Calu3 (cell line): Measurements from ENCODE around the gene CCDC92. TPM values are rescaled to one million over a fixed set of nuclear protein-coding genes. Genes with fewer than 3 reads are reported as not detected.

Source experiments
- BruUV-seq: library from RNA; stranded (reverse); fragments of 400-500 nt; replicated peaks from 2 replicates; lab custom pipeline; 2021; lab: Mats Ljungman, UMichigan
- CTCF ChIA-PET: fragments of 300-600 bp; sonication (Branson Sonifier 250); formaldehyde crosslinking; loops from one replicate; lab custom pipeline; 2022; ENCODE audit warnings: antibody characterized with exemption; lab: Charles Lee
- DNase-seq: peaks from one replicate; pipeline ENCODE4 v3.0.0; 2022
- H3K27ac Mint-ChIP-seq: one replicate; pipeline ENCODE4 v1.8.0; 2022; ENCODE audit warnings: mixed read lengths; ENCODE audit not compliant: unreplicated experiment
- H3K27me3 Mint-ChIP-seq: one replicate; pipeline ENCODE4 v1.8.0; 2022; ENCODE audit warnings: mixed read lengths; ENCODE audit not compliant: unreplicated experiment
- H3K36me3 Mint-ChIP-seq: one replicate; pipeline ENCODE4 v1.8.0; 2022; ENCODE audit warnings: mild to moderate bottlenecking, moderate library complexity, mixed read lengths; ENCODE audit not compliant: insufficient read depth, unreplicated experiment
- H3K4me1 Mint-ChIP-seq: one replicate; pipeline ENCODE4 v1.8.0; 2022; ENCODE audit warnings: mild to moderate bottlenecking, low read depth, mixed read lengths; ENCODE audit not compliant: unreplicated experiment
- H3K4me3 Mint-ChIP-seq: one replicate; pipeline ENCODE4 v1.8.0; 2022; ENCODE audit warnings: mild to moderate bottlenecking, low read depth, moderate library complexity, mixed read lengths; ENCODE audit not compliant: unreplicated experiment
- H3K9me3 Mint-ChIP-seq: one replicate; pipeline ENCODE4 v1.8.0; 2022; ENCODE audit warnings: low read depth, mixed read lengths; ENCODE audit not compliant: unreplicated experiment
- intact Hi-C: fragments of 100-400 bp; cut with micrococcal nuclease; formaldehyde crosslinking; loops from one replicate; pipeline ENCODE4 v1.10.0; 2022; ENCODE audit not compliant: unreplicated experiment
- total RNA-seq: library from RNA; stranded (reverse); gene quantifications from 2 replicates; pipeline ENCODE4 v1.2.3, GENCODE V29; 2022
- TF ChIP-seq, protein P1 (sequence below): fragments of 200-600 bp; IDR thresholded peaks from one replicate; pipeline ENCODE4 v1.8.0; 2022; ENCODE audit warnings: antibody characterized with exemption; ENCODE audit not compliant: unreplicated experiment

CCDC92 gene
- total RNA-seq, 1 experiment from 2014 or later, result 35.0 TPM

DNA sequence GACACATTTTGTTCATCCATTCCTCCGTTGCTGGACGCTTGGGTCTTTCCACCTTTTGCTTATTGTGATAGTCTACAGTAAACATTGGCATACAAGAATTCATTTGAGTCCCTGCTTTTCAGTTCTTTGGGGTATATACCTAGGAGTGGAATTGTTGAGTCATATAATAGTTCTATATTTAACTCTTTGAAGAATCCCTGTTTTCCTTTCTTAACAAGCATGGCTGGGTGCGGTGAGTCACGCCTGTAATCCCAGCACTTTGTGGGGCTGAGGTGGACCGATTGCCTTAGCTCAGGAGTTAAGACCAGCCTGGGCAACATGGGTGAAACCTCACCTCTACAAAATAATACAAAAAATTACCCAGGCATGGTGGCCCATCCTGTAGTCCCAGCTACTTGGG is 75.4 kb downstream of the CCDC92 start:
- H3K36me3 Mint-ChIP-seq, result no peaks in the 10 kb centered on the region
- H3K9me3 Mint-ChIP-seq, result no peaks in the 10 kb centered on the region
- H3K27me3 Mint-ChIP-seq, result peaks cover 81% of the 10 kb centered on the region
- TF ChIP-seq, protein P1, sequence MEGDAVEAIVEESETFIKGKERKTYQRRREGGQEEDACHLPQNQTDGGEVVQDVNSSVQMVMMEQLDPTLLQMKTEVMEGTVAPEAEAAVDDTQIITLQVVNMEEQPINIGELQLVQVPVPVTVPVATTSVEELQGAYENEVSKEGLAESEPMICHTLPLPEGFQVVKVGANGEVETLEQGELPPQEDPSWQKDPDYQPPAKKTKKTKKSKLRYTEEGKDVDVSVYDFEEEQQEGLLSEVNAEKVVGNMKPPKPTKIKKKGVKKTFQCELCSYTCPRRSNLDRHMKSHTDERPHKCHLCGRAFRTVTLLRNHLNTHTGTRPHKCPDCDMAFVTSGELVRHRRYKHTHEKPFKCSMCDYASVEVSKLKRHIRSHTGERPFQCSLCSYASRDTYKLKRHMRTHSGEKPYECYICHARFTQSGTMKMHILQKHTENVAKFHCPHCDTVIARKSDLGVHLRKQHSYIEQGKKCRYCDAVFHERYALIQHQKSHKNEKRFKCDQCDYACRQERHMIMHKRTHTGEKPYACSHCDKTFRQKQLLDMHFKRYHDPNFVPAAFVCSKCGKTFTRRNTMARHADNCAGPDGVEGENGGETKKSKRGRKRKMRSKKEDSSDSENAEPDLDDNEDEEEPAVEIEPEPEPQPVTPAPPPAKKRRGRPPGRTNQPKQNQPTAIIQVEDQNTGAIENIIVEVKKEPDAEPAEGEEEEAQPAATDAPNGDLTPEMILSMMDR, result no peak
- no TSS peak for BruUV-seq
- CTCF ChIA-PET, result no interaction called here
- no peak overlapping the region for H3K27ac Mint-ChIP-seq
- no peak for DNase-seq
- H3K4me3 Mint-ChIP-seq, result no peak overlapping the region
- intact Hi-C loops, result no loop called here
- no peaks in the 10 kb centered on the region for H3K4me1 Mint-ChIP-seq

DNA sequence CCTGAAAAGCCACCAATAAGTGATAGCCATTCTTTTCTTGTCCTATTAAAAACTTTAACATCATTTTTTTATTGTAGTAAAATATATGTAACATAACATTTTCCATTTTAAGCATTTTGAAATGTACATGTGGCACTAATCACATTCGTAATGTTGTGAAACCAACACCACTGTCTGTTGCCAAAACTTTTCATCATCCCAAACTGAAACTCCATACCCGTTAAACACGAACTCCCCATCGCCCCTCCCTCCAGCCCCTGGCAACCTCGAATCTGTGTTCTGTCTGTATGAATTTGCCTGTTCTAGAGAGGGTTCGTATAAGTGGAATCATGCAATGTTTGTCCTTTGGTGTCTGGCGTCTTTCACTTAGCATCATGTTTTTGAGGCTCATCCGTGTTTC is 75.9 kb downstream of the CCDC92 start:
- CTCF ChIA-PET, result no interaction called here
- intact Hi-C loops, result no loop called here
- Mint-ChIP-seq H3K27me3 (peaks cover 81% of the 10 kb centered on the region), H3K9me3 (no peaks in the 10 kb centered on the region), H3K27ac (no peak overlapping the region), H3K4me3 (no peak overlapping the region), H3K4me1 (no peaks in the 10 kb centered on the region), H3K36me3 (no peaks in the 10 kb centered on the region)
- TF ChIP-seq, protein P1, result no peak
- no TSS peak for BruUV-seq
- no peak for DNase-seq

DNA sequence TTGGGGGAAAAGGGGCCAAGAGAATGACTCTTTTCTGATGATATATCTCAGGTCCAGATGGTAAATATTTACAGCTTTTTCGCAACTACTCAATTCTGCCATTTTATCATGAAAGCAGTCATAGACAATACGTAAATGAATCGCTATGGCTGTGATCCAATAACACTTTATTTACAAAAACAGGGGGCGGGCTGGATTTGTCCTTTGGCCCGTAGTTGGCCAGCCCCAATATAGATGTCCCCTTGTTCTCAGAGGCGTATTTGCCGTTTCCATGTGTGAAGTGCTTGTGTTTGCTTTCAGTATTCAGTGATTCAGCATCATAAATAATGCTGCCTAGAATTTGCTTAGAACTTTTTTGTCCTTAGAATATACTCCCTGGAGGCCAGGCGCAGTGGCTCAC is 77.2 kb downstream of the CCDC92 start:
- TF ChIP-seq, protein P1, result no peak
- CTCF ChIA-PET, result no interaction called here
- intact Hi-C loops, result no loop called here
- Mint-ChIP-seq H3K27me3 (peaks cover 81% of the 10 kb centered on the region), H3K4me3 (no peak overlapping the region), H3K9me3 (no peaks in the 10 kb centered on the region), H3K27ac (no peak overlapping the region), H3K36me3 (no peaks in the 10 kb centered on the region), H3K4me1 (peaks cover 6% of the 10 kb centered on the region)
- BruUV-seq, result no TSS peak
- no peak for DNase-seq

DNA sequence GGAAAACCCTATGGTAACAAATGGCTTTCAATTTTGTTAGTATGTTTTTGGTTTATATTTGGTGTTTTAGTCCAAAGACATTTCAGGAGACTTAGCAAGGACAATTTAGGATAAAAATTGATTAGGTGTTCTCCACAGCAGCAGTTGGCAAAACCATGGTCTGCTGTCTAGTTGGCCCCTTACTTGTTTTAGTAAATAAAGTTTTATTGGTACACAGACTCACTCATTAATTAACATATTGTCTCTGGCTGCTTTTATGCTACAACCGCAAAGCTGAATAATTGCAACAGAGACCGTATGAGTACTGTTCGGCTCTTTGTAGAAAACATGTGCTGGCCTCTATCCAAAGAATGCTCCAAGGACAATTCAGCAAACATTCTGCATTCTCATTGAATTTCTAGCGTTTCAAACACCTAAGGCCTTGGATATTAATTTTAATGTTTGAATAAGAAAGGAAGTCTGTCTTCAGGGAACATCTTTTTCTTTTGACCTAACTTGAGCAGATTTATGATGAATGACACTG is 77.7 kb downstream of the CCDC92 start:
- no peak overlapping the region for H3K27ac Mint-ChIP-seq
- H3K9me3 Mint-ChIP-seq, result no peaks in the 10 kb centered on the region
- H3K4me1 Mint-ChIP-seq, result peaks cover 10% of the 10 kb centered on the region
- CTCF ChIA-PET, result no interaction called here
- no peak overlapping the region for H3K4me3 Mint-ChIP-seq
- peaks cover 81% of the 10 kb centered on the region for H3K27me3 Mint-ChIP-seq
- H3K36me3 Mint-ChIP-seq, result no peaks in the 10 kb centered on the region
- TF ChIP-seq, protein P1, result no peak
- no TSS peak for BruUV-seq
- no peak for DNase-seq
- intact Hi-C loops, result no loop called here
